K562 (cell line): ENCODE data around the gene RAMACL. TPM values are rescaled to one million over a fixed set of nuclear protein-coding genes. Genes with fewer than 3 reads are reported as not detected.

Experiments used
- ATAC-seq: fragments of 200-7000 bp; cut with Tn5 transposase; 3 replicates; pipeline ENCODE4 v1.9.1; 2020; ENCODE audit warnings: moderate library complexity
- BruUV-seq: library from RNA; stranded (reverse); fragments of 400-500 nt; replicated peaks from 2 replicates; lab custom pipeline; 2021; lab: Mats Ljungman, UMichigan
- CTCF ChIA-PET: fragments of 300-600 bp; formaldehyde crosslinking; extraction: SDS; loops from one replicate; lab custom pipeline; 2021; ENCODE audit warnings: low intra/inter-chr PET ratio; lab: Yijun Ruan, JAX
- POLR2A ChIA-PET: fragments of 300-600, 350-650 bp; sonication (Branson Sonifier 250); formaldehyde crosslinking; extraction: SDS; loops from one replicate; lab custom pipeline; 2021; ENCODE audit warnings: antibody characterized with exemption, inconsistent platforms; lab: Yijun Ruan, JAX
- DNase-seq, 4 experiments: peaks; one replicate each; pipeline versions ENCODE4 v3.0.0 to v3.0.0-alpha.2; 2011 to 2018; ENCODE audit warnings: low spot score in 3 of 4, mixed read lengths in 3 of 4; ENCODE audit errors: extremely low read depth in 1 of 4
- FAIRE-seq: peaks from 2 replicates; lab custom pipeline; 2011; peaks lifted over from hg19 to GRCh38; lab: Jason Lieb, UNC
- H2AFZ ChIP-seq: 2 replicates; pipeline ENCODE4 v1.6.0; 2011; ENCODE audit warnings: low read depth, low read length, control low read depth, inconsistent platforms
- H3K27ac ChIP-seq: fragments of 200-600 bp; 3 replicates; pipeline ENCODE4 v1.8.0; 2011; ENCODE audit warnings: low read depth, mild to moderate bottlenecking, control low read depth, inconsistent platforms, low read length, moderate library complexity, mixed read lengths; ENCODE audit errors: extremely low read depth
- H3K27me3 ChIP-seq, 2 experiments: fragments of 300-600 bp in 1 of 2; 2 replicates in 1 of 2; 3 replicates in 1 of 2; pipeline versions ENCODE4 v1.6.0 to v1.8.0; 2011; ENCODE audit warnings: inconsistent platforms in 2 of 2, low read length in 2 of 2, mild to moderate bottlenecking in 1 of 2, mixed read lengths in 1 of 2, moderate library complexity in 1 of 2; ENCODE audit not compliant: control insufficient read depth in 2 of 2, insufficient read depth in 2 of 2
- H3K36me3 ChIP-seq: fragments of 300-600 bp; 3 replicates; pipeline ENCODE4 v1.8.0; 2011; ENCODE audit warnings: mild to moderate bottlenecking, low read length, inconsistent platforms; ENCODE audit not compliant: control insufficient read depth, insufficient read depth
- H3K4me1 ChIP-seq, 2 experiments: fragments of 200-600 bp in 1 of 2; replicated peaks in 1 of 2; 2 replicates in 1 of 2; 3 replicates in 1 of 2; pipeline versions ENCODE4 v1.5.1 to v1.8.0; 2011; ENCODE audit warnings: inconsistent platforms in 2 of 2, low read length in 2 of 2, mild to moderate bottlenecking in 1 of 2, mixed read lengths in 1 of 2, moderate library complexity in 1 of 2; ENCODE audit not compliant: control insufficient read depth in 2 of 2, insufficient read depth in 2 of 2
- H3K4me2 ChIP-seq: 2 replicates; pipeline ENCODE4 v1.6.1; 2011; ENCODE audit warnings: low read length, control low read depth, inconsistent platforms, mixed read lengths; ENCODE audit not compliant: insufficient read depth
- H3K4me3 ChIP-seq: fragments of 200-600 bp; sonication (generic), shearing (Covaris generic); 2 replicates; pipeline ENCODE4 v1.5.1; 2016; ENCODE audit warnings: control low read depth, inconsistent platforms
- H3K79me2 ChIP-seq: fragments of 200-600 bp; 3 replicates; pipeline ENCODE4 v1.8.0; 2011; ENCODE audit warnings: low read length, inconsistent platforms; ENCODE audit not compliant: control insufficient read depth, insufficient read depth
- H3K9ac ChIP-seq, 2 experiments: 2 replicates each; pipeline versions ENCODE4 v1.6.0 to v1.6.1; 2011; ENCODE audit warnings: low read depth in 2 of 2, low read length in 2 of 2, control low read depth in 1 of 2, inconsistent platforms in 1 of 2, mild to moderate bottlenecking in 1 of 2, mixed read lengths in 1 of 2; ENCODE audit not compliant: insufficient read depth in 1 of 2
- H3K9me1 ChIP-seq: one replicate; pipeline ENCODE4 v1.6.0; 2011; ENCODE audit warnings: inconsistent platforms, mild to moderate bottlenecking, low read length, moderate library complexity; ENCODE audit not compliant: control insufficient read depth, insufficient read depth
- H3K9me3 ChIP-seq: replicated peaks from 2 replicates; pipeline ENCODE4 v1.5.1; 2011; ENCODE audit warnings: low read depth, low read length, inconsistent platforms; ENCODE audit not compliant: control insufficient read depth, insufficient read depth
- H4K20me1 ChIP-seq: replicated peaks from 2 replicates; pipeline ENCODE4 v1.6.1; 2011; ENCODE audit warnings: low read length, inconsistent platforms, mixed read lengths; ENCODE audit not compliant: control insufficient read depth, insufficient read depth
- BRF1 ChIP-seq: IDR thresholded peaks from 3 replicates; pipeline ENCODE4 v1.6.1; 2011; ENCODE audit warnings: borderline replicate concordance, mild to moderate bottlenecking; ENCODE audit not compliant: insufficient read length; ENCODE audit errors: extremely low read depth
- GABPB2 ChIP-seq: fragments of 250-450 bp; sonication (Bioruptor Pico); conservative IDR thresholded peaks from 2 replicates; pipeline ENCODE4 v1.5.1; 2021; ENCODE audit warnings: mild to moderate bottlenecking
- HCFC1 ChIP-seq: IDR thresholded peaks from 2 replicates; pipeline ENCODE4 v1.6.1; 2012; ENCODE audit warnings: low read depth, low read length, improper control_type of control experiment
- L3MBTL2 ChIP-seq: fragments of 450-650 bp; IDR thresholded peaks from 2 replicates; pipeline ENCODE4 v1.6.1; 2016; ENCODE audit warnings: mild to moderate bottlenecking, moderate library complexity
- RBM34 ChIP-seq: fragments of 200-400 bp; formaldehyde crosslinking; IDR thresholded peaks from 2 replicates; pipeline ENCODE4 v1.6.1; 2018; ENCODE audit warnings: low read length, borderline replicate concordance; ENCODE audit not compliant: insufficient read depth
- SMC3 ChIP-seq: conservative IDR thresholded peaks from 2 replicates; pipeline ENCODE4 v1.6.1; 2011; ENCODE audit warnings: low read depth, low read length, improper control_type of control experiment; ENCODE audit not compliant: insufficient read depth
- SRF ChIP-seq, 2 experiments: fragments of 250-450, 450-650 bp in 1 of 2; sonication (Bioruptor Pico) in 1 of 2; sonication (generic) in 1 of 2; formaldehyde crosslinking; IDR thresholded peaks; 2 replicates each; pipeline versions ENCODE4 v1.5.0 to v1.5.1; 2020 to 2022; ENCODE audit warnings: mild to moderate bottlenecking in 1 of 2, missing genetic modification reagents in 1 of 2
- ZNF124 ChIP-seq: sonication (generic); formaldehyde crosslinking; IDR thresholded peaks from 2 replicates; pipeline ENCODE4 v1.8.1; 2022; ENCODE audit warnings: missing genetic modification reagents
- WGBS: fragments of 100-300 bp; shearing (Covaris generic); methylation state at CpG from one replicate; pipeline ENCODE4 v1.1.6; 2016; ENCODE audit warnings: low coverage, mixed read lengths; ENCODE audit not compliant: insufficient coverage; ENCODE audit errors: missing lambda C conversion rate; 5-methylcytosine and 5-hydroxymethylcytosine counted together
- in situ Hi-C: fragments of 300-500 bp; cut with MboI; formaldehyde crosslinking; loops from 4 replicates; pipeline ENCODE4 v1.15.0; 2018; ENCODE audit warnings: inconsistent platforms, mixed read lengths
- intact Hi-C: fragments of 100-400 bp; cut with micrococcal nuclease; formaldehyde crosslinking; loops from 2 replicates; pipeline ENCODE4 v1.14.2; 2022
- polyA plus RNA-seq, 8 experiments: library from polyadenylated mRNA; depleted of rRNA in 4 of 8; stranded (reverse) in 5 of 8; unstranded in 3 of 8; fragments of >200 nt; fragmentation: Nextera tagmentation in 2 of 8; fragmentation: Illumina TruSeq in 1 of 8; extraction: Ambion mirVana in 2 of 8; extraction: Trizol in 1 of 8; gene quantifications; 2 replicates each; pipeline versions ENCODE4 v1.2.1 to v1.2.3, GENCODE V29; 2011 to 2014; ENCODE audit warnings: inconsistent platforms in 1 of 8, missing spikeins in 1 of 8
- total RNA-seq, 7 experiments: library from RNA; depleted of rRNA in 6 of 7; stranded (reverse); fragments of >200 nt in 6 of 7; fragmentation: Illumina TruSeq in 2 of 7; extraction: Trizol in 2 of 7; gene quantifications; 2 replicates each; pipeline versions ENCODE4 v1.2.1 to v1.2.3, GENCODE V29; 2011 to 2021; ENCODE audit warnings: low replicate concordance in 1 of 7
- TF ChIP-seq, protein P1 (sequence below): fragments of 250-450 bp; sonication (Bioruptor Pico); IDR thresholded peaks from 2 replicates; pipeline ENCODE4 v1.8.0; 2021; ENCODE audit warnings: moderate library complexity, mild to moderate bottlenecking, inconsistent platforms

Gene RAMACL
- total and polyA plus RNA-seq, 9 of the 15 experiments (the other 6 are each of a cell fraction or from before 2014, with no cell fraction given) = 0.11 to 1.7 (median 0.41) TPM; not detected in 1

DNA sequence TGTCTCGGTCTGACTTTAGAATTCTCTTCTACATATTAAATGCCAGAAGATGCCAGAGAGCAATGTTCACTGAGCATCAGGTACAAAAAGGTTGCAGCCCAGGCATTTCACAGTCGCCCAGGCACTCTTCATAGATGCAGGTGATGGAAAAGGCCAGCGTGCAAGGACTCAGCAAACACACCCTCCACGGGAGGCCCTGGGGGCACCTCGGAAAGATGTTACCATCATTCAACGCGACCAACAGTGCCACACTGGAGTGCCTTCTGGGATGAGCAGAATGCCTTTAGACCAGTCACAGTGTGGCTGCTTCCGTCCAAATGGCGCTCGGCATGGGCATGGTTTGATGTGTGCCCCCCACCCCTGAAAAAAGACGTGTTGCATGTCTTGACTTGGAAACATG is 4.5 kb upstream of the RAMACL start:
- Histone ChIP-seq H3K27me3 (peaks cover 23 to 47% of the 10 kb centered on the region in 2 experiments), H3K9ac (no peak overlapping the region), H3K4me1 (no peaks in the 10 kb centered on the region), H3K4me2 (no peak overlapping the region), H3K79me2 (no peaks in the 10 kb centered on the region), H2AFZ (no peak overlapping the region), H3K36me3 (no peaks in the 10 kb centered on the region), H4K20me1 (peaks cover 3% of the 10 kb centered on the region; the same call in 1 of the 2 replicates), H3K9me1 (no peaks in the 10 kb centered on the region), H3K27ac (no peak overlapping the region), H3K4me3 (no peak overlapping the region), H3K9me3 (no peaks in the 10 kb centered on the region)
- intact Hi-C loops = no loop called here
- TF ChIP-seq ZNF124 (no peak), BRF1 (no peak), HCFC1 (no peak), L3MBTL2 (no peak), SMC3 (no peak), SRF (CRISPR knock-in tag; IDR thresholded peaks at IDR 0.05) (no peak), RBM34 (no peak), GABPB2 (CRISPR knock-in tag) (no peak)
- TF ChIP-seq, protein P1, sequence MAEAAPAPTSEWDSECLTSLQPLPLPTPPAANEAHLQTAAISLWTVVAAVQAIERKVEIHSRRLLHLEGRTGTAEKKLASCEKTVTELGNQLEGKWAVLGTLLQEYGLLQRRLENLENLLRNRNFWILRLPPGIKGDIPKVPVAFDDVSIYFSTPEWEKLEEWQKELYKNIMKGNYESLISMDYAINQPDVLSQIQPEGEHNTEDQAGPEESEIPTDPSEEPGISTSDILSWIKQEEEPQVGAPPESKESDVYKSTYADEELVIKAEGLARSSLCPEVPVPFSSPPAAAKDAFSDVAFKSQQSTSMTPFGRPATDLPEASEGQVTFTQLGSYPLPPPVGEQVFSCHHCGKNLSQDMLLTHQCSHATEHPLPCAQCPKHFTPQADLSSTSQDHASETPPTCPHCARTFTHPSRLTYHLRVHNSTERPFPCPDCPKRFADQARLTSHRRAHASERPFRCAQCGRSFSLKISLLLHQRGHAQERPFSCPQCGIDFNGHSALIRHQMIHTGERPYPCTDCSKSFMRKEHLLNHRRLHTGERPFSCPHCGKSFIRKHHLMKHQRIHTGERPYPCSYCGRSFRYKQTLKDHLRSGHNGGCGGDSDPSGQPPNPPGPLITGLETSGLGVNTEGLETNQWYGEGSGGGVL (CRISPR knock-in tag) = no peak
- in situ Hi-C loops = no loop called here
- ChIA-PET POLR2A (no interaction called here), CTCF (no interaction called here)
- no TSS peak for BruUV-seq
- WGBS = 2% methylated on average over 11 of the region's 11 CpGs
- ATAC-seq = no peak
- no peak for FAIRE-seq
- DNase-seq = no peak
